GM19328 (cell line): ENCODE data around the gene TTLL10.
"Not testable (repeated sequence)": the region's sequence is repeated elsewhere in the genome, so short reads cannot be mapped to it uniquely, and the experiment has no call there.

Experiments
- ATAC-seq: cut with Tn5 transposase; IDR thresholded peaks from one replicate; pipeline ENCODE4 v1.9.1; 2021; ENCODE audit warnings: mild to moderate bottlenecking, moderate library complexity; ENCODE audit not compliant: unreplicated experiment

The TTLL10 gene

GRCh38 chr1:1183833-1184775 lies 10.4 kb downstream of the TTLL10 start:
- no peak for ATAC-seq

GRCh38 chr1:1185101-1185765 lies 11.6 kb downstream of the TTLL10 start:
- no peak for ATAC-seq

DNA sequence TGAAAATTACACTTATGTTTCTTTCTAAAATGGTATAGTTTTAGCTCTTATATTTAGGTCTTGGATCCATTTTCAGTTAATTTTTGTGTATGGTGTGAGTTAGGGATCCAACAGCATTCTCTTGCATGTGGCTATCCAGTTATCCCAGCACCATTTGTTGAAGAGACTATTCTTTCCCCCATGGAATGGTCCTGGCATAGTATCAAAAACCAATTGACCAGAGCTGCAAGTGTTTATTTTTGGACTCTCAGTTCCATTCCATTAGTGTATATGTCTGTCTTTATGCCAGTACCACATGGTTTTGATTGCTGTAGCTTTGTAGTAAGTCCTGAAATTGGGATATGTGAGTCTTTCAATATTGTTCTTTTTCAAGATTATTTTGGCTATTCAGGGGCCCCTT lies 14.3 kb downstream of the TTLL10 start:
- no peak for ATAC-seq

DNA sequence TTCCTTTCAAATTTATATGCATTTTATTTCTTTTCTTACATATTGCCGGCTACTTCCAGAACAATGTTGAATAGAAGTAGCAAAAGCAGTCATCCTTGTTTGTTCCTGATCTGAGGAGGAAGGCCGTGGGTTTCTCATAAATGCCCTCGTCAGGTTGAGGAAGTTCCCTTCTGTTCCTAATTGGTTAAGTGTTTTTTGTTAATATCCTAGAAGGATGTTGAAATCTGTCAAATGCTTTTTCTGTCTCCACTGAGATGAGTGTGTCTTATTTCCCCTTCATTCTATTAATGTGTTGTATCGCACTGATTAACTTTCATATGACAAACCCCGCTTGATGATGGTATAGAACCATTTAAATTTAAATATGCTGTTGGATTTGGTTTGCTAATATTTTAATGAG lies 15.4 kb downstream of the TTLL10 start:
- no peak for ATAC-seq

GRCh38 chr1:1191734-1192133 lies 18.1 kb downstream of the TTLL10 start:
- no peak for ATAC-seq

- no peak for ATAC-seq
Measured at GRCh38 chr1:1194723-1195122, 21.0 kb downstream of the TTLL10 start.

DNA sequence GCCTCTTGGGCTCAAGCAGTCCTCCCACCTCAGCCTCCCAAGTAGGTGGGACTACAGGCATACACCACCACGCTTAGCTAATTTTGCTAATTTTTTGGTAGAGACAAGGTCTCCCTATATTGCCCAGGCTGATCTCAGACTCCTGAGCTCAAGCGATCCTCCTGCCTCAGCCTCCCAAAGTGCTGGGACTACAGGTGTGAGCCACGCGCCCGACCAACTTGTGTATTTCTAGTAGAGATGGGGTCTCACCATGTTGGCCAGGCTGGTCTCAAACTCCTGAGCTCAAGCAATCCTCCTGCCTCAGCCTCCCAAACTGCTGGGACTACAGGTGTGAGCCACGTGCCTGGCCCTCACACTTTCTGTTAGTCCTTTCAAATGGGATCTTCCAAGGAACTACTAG lies 22.0 kb downstream of the TTLL10 start:
- ATAC-seq: not testable (repeated sequence)

- no peak for ATAC-seq
Measured at GRCh38 chr1:1196431-1197187, 22.9 kb downstream of the TTLL10 start.

DNA sequence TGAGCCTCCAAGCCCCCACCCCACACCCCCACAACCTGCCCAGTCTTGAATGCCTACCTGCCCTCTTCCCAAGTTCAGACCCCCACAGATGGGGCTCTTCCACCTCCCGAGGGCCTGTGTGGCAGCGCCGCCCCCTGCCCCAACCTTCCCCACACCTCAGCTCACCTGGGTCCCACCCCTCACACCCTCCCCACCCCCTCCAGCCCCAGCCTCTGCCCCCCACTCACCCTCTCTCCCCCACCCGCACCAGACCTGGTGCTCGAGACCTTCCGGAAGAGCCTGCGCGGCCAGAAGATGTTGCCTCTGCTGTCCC lies 23.5 kb downstream of the TTLL10 start:
- no peak for ATAC-seq

DNA sequence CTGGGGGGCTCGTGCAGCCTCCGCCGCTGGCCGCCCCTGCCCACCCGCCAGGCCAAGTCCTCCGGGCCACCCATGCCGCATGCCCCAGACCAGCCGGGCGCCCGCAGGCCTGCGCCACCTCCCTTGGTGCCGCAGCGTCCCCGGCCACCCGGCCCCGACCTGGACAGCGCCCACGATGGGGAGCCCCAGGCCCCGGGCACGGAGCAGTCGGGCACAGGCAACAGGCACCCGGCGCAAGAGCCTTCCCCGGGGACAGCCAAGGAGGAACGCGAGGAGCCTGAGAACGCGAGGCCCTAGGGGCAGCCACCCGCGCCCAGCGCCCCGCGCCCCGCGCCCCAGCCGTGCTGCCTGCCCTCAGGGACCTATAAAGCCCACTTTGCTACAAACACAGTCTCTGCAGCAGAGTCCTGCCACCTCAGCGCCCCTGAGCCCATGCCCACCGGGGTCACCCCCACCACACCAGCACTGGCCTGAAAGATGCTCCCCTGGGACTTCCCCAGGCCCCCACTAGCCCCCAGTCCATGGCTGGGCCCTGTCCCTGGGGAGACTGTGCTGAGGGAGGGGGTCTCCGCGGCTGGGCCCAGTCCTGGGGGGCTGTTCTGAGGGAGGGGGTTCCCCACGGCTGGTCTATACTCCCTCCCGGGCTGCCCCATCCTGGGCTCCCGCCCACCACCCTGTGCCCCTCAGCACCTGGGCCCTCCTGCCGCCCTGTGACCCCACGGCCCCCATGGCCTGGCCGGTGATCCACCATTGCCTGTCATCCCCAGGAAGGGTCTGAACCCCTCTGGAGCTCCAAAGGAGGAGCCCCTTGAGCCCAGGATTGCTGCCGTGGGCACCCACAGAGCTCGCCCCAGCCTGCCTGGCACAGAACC lies 24.1 kb downstream of the TTLL10 start:
- no peak for ATAC-seq

- ATAC-seq: no peak
Measured at GRCh38 chr1:1198423-1199140, 24.9 kb downstream of the TTLL10 start.

- no peak for ATAC-seq
Measured at GRCh38 chr1:1199141-1199960, 25.7 kb downstream of the TTLL10 start.

- no peak for ATAC-seq
Measured at GRCh38 chr1:1199961-1200875, 26.5 kb downstream of the TTLL10 start.

DNA sequence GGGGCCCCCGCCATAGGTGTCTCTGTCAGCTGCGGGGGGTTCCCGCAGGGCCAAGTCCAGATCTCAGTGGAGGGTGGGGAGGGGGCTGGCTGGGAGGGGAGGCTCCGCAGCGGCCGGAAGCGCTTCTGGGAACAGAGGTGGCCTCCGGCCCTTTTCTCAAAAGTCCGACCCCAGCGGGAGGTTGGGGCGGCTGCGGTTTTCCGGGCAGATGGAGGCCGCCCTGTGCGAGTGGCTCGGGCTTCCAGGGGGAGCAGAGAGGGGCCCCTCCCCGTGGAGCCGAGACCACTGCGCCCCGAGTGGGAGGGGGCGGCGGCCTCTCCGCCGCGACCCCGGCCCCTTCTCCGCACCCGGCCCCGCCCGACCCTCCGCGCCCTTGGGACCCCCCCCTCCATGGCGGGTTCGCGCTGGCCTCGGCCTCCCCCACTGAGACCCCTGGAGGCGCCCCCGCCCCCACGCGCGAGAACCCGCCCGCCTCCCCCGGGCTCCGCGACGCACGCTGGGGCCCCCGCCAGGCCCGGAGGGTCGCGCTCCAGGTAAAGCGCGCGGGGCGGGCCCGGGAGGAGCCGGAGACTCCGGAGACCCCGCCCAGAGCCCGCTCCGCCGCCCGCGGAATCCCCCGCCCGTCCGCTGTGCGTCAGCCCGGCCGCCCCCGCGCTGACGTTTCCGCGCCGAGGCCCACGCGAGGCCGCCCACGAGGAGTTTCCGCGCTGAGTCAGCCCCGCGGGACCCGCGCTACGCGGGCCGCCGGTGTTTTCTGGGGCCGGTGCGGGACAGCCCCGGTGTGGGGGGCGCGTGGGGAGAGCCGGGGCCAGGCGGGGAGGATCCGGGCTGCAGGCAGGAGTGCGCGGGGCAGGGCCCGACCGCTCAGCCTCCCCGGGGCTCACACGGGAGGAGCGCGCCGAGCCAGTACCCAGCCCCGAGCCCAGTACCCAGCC lies 27.5 kb downstream of the TTLL10 start:
- no peak for ATAC-seq

GRCh38 chr1:1202831-1203560 lies 29.3 kb downstream of the TTLL10 start:
- ATAC-seq: no peak
